Activated naive CD8-positive, alpha-beta T cell (primary cell): Measurements from ENCODE around the gene GAPT.
A peak's percentile ranks its signal among the peaks of the same experiment; 100 is the strongest.

Experiments used
- H3K27ac Mint-ChIP-seq: one replicate; pipeline ENCODE4 v1.8.0; 2021; ENCODE audit warnings: mixed read lengths
- H3K27me3 Mint-ChIP-seq: one replicate; pipeline ENCODE4 v1.8.0; 2021; ENCODE audit warnings: mixed read lengths
- H3K36me3 Mint-ChIP-seq: one replicate; pipeline ENCODE4 v1.8.0; 2021; ENCODE audit warnings: mixed read lengths
- H3K4me1 Mint-ChIP-seq: one replicate; pipeline ENCODE4 v1.8.0; 2021; ENCODE audit warnings: low read depth, mixed read lengths
- H3K4me3 Mint-ChIP-seq: one replicate; pipeline ENCODE4 v1.8.0; 2021; ENCODE audit warnings: mild to moderate bottlenecking, mixed read lengths
- H3K9me3 Mint-ChIP-seq: one replicate; pipeline ENCODE4 v1.8.0; 2021; ENCODE audit warnings: low read depth, mixed read lengths

The GAPT gene

DNA sequence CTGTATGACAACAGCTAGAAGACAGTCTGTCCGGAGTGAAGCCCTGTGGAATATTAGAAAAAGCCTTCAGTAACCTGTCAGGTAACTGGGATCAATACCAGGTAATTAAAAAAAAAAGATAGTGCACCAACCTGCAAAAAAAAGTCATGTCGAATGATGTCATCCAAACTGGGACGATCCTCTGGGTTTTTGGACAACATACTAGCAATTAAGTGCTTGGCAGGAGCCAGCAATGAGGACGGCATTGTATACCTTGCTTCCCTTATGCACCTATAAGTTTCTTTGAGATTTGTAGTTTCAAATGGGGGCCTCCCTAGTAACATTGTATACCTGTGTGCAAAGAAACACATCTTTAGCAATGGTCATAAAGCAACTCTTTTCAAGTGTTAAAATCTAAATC is 34.2 kb upstream of the GAPT start:
- Mint-ChIP-seq H3K27ac (no peak overlapping the region), H3K4me3 (no peak overlapping the region), H3K27me3 (peaks cover 6% of the 10 kb centered on the region), H3K4me1 (peaks cover 13% of the 10 kb centered on the region), H3K9me3 (no peaks in the 10 kb centered on the region), H3K36me3 (peaks cover 10% of the 10 kb centered on the region)

DNA sequence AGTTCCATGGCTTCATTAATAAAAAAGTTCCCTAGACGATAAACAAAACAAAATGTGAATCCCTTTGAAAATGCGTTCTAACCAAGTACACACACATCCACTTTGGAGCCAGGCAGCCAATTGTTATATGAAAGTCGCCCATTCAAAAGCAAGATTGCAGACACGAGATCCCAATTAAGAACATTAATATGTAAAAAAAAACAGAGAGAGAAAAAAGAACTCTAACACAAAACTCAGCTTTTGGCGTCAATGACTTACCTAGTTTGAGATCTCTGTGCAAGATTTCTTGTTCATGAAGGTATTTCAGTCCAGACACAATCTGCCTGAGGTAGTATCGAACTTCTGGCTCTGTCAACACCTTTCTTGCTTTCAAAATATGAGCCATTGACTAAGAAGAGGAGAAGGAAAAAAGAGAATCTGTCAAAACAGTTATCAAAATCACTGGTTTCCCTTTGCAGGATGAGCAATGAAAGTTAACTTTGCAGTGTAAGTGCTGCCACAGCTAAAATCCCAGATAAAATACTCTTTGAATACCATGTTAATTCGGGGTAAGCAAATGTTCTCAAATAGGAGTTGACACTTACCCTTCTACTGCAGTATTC is 33.0 kb upstream of the GAPT start:
- peaks cover 6% of the 10 kb centered on the region for H3K27me3 Mint-ChIP-seq
- H3K27ac Mint-ChIP-seq, result no peak overlapping the region
- H3K4me1 Mint-ChIP-seq, result peaks cover 13% of the 10 kb centered on the region
- peak overlapping the region; percentile 8 for H3K4me3 Mint-ChIP-seq
- H3K36me3 Mint-ChIP-seq, result peaks cover 10% of the 10 kb centered on the region
- H3K9me3 Mint-ChIP-seq, result no peaks in the 10 kb centered on the region

DNA sequence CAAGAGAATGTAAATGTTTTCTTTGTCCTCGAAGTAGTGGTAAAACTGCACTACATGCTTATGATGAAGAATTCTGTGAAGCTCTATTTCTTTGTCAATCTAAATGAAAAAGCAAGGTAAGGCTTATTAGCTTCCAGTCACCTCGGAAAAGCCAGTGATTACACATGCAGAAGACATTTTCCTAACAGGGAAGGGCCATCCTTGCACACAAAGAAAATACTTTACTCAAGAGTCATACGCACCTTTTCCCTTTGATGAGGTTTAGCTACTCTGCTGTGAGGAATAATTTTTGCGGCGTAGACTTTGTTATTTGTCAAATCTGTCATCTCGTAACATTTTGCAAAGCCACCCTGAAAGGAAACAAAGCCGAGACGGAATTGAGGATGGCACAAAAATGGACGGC is 32.5 kb upstream of the GAPT start:
- no peak overlapping the region for H3K27ac Mint-ChIP-seq
- peaks cover 13% of the 10 kb centered on the region for H3K4me1 Mint-ChIP-seq
- peaks cover 10% of the 10 kb centered on the region for H3K36me3 Mint-ChIP-seq
- no peaks in the 10 kb centered on the region for H3K9me3 Mint-ChIP-seq
- H3K27me3 Mint-ChIP-seq, result peaks cover 6% of the 10 kb centered on the region
- peak overlapping the region; percentile 85 for H3K4me3 Mint-ChIP-seq

DNA sequence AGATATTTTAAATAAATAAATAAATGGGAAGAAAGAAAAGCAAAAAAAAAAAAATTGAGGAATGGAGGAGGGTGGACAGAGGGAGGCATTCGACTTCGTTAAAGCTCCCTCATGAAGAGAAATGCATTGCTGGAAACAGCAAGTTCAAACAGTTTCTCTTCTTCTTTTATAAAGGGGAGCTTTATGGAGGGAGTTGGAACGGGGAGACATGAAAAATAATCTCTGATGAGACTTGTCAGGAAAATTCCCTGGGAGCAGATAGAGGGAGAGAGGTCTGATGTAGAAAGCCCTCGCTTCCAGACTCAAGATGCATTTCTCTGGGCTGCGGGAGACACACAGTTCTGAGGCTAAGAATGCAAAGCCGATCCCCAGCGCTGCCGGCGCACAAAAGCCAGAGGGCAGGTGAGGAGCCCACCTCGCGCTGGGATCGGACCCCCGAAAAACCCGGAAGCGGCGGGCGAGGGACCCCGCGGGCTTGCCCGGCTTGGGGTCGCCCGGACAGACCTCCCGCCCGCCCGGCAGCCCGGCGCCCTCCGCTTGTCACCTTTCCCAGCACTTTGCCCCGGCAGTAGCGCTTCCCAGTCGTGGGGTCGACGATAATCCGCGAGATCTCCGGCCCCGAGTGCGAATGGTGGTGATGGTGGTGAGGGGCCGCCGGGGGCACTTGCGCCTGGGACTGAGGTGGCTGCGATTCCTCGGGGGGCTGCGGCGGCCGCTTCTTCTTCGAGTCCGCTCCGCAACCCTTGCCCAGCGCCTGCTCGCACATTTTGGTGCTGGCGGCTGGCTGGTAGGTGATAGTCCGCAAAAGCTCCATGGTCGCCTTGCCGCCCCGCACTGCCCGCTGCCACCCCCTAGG is 31.9 kb upstream of the GAPT start:
- Mint-ChIP-seq H3K9me3 (no peaks in the 10 kb centered on the region), H3K36me3 (peaks cover 10% of the 10 kb centered on the region), H3K27ac (no peak overlapping the region), H3K4me3 (peak overlapping the region; percentile 85), H3K4me1 (peaks cover 13% of the 10 kb centered on the region), H3K27me3 (peaks cover 6% of the 10 kb centered on the region)

DNA sequence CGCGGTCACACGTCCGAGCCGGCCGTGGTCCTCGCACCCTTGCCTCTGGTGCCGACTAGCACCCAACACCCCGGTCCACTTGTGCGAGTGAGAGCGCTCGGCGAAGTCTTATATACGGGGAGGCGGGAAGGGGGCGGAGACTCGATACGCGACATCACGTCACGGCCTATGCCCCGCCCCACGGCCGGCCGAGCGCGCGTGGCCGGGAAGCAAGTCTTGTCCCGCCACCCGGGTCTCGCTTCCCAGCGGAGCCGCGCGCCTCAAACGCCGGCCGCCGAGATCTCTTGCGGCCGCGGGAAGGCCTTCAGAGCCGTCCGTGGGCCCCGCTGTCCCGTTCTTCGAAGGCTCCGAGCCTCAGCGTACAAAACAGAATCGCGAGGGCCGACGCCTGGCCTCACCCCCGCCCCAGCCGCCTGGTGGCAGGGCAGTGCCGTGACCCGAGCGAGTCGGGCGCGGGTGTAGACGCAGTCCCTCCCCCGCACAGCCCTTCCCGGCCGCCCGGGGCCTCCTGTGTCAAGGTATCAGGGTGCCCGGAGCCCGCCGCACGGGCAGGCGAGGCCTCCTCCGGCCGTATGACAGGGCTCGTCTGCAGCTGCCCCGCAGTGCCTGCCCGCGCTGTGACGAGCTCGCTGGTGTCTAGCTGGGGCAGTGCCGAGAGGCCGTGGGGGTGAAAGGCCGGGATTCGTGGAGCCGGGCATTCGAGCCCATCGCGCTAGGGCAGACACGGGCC is 31.1 kb upstream of the GAPT start, which contains the start of gene PLK2:
PLK2 (minus strand) TSS at position 85 of the 730 bp plus-strand sequence. CDS start 127 bp downstream, outside the sequence.
- H3K4me1 Mint-ChIP-seq, result peaks cover 13% of the 10 kb centered on the region

DNA sequence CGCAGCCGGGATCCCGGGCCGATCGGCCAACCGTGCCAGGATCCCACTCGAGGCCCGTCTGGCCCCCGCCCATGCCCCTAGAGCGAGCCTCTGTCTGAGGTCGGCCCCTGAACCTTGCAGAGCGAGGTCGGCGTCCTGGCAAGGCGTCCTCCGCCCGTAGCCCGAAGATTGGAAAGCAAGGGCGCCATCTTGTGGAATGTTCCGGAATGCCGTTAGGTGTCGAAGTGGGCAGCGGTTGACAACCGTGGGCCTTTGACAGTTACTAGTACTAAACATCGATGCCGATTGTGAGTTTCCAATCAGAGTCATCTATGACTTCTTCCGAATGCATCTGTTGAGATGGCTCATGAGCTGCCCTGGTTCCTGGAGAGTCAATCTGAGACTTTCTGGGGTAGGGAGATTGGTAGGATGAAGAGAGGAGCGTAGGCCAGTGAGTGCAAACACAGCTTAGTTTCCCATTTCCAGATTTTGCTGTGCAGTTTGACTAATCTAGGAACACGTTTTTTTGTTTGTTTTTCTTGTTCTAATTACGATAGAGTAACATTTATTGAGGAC is 30.4 kb upstream of the GAPT start:
- Mint-ChIP-seq H3K36me3 (peaks cover 4% of the 10 kb centered on the region), H3K4me1 (peaks cover 13% of the 10 kb centered on the region), H3K27me3 (peaks cover 6% of the 10 kb centered on the region), H3K27ac (no peak overlapping the region), H3K9me3 (no peaks in the 10 kb centered on the region), H3K4me3 (peak overlapping the region; percentile 77)

More for the DNA sequence above, 31.1 kb upstream of the GAPT start, which contains the start of gene PLK2:
- Mint-ChIP-seq H3K27me3 (peaks cover 6% of the 10 kb centered on the region), H3K9me3 (no peaks in the 10 kb centered on the region), H3K27ac (no peak within 1 kb of the TSS), H3K36me3 (peaks cover 5% of the 10 kb centered on the region), H3K4me3 (peak within 1 kb of the TSS; percentile 85)

DNA sequence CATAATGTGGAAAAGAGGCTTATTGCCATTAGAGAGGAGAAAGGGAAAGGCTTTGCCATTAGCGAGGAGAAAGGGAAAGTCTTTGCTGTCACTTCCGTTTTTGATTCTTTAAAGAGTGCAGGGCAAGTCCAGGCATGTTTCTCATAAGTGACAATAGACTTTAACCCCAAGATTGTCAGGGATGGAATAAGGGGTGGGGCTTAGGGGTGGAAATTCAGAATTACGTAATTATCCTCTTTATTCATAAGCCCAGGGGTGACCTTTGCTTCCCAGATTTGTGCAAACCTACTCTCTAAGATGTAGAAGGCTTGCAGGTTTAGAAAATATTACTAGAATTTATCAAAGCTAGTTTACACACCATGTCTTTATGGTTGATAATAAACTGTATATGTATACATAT is 29.1 kb upstream of the GAPT start:
- no peak overlapping the region for H3K4me3 Mint-ChIP-seq
- peaks cover 6% of the 10 kb centered on the region for H3K27me3 Mint-ChIP-seq
- H3K4me1 Mint-ChIP-seq, result peaks cover 13% of the 10 kb centered on the region
- H3K9me3 Mint-ChIP-seq, result no peaks in the 10 kb centered on the region
- peaks cover 2% of the 10 kb centered on the region for H3K36me3 Mint-ChIP-seq
- no peak overlapping the region for H3K27ac Mint-ChIP-seq

DNA sequence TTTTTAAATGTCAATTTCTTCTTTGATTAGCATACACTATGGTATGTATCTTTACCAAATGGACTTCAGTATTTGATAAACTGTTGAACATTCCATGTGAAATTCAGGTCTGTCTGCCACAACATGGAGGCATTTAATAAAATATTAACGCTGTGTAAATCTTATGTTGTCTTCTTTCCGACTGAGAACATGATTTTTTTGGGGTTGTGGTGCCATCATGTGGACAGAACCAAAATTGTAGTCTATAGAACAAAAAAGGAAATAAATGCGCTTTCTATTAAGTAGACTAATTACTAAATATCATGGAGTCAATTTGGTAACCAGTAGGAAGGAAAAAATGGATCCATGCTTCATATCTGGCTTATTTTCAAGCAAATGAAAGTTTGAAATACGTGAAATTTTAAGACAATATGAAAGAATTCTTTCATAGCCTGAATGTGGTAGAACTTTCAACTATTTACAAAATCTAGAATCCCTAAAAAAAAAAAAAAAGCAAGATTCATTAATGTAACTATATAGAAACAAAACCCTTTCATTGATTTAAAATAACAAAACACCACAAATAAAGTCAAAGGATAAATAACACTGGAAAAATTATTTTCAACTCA is 28.5 kb upstream of the GAPT start:
- no peaks in the 10 kb centered on the region for H3K36me3 Mint-ChIP-seq
- H3K4me1 Mint-ChIP-seq, result peaks cover 13% of the 10 kb centered on the region
- no peak overlapping the region for H3K4me3 Mint-ChIP-seq
- H3K27me3 Mint-ChIP-seq, result peaks cover 6% of the 10 kb centered on the region
- H3K9me3 Mint-ChIP-seq, result no peaks in the 10 kb centered on the region
- no peak overlapping the region for H3K27ac Mint-ChIP-seq

DNA sequence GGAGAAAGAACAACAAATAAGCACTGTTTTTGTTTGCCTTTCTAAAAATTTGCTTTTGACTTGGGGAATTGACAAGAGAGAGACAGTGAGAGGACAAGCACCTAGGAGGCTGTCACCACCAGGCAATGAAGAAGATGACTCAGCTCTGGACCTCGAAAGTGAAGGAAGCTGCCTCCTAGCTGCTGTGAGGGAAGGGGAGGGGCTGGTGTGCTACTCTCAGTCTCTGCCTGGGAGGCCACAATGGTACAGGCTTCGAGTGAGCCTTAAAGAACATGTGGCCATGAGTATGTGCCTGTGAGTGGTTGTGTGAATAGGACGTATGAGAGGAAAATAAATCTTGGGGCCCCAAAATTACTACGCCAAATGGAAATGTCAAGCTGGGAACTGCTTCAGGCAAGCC is 24.3 kb upstream of the GAPT start:
- Mint-ChIP-seq H3K27me3 (no peaks in the 10 kb centered on the region), H3K4me3 (no peak overlapping the region), H3K4me1 (no peaks in the 10 kb centered on the region), H3K27ac (no peak overlapping the region), H3K36me3 (no peaks in the 10 kb centered on the region), H3K9me3 (no peaks in the 10 kb centered on the region)

DNA sequence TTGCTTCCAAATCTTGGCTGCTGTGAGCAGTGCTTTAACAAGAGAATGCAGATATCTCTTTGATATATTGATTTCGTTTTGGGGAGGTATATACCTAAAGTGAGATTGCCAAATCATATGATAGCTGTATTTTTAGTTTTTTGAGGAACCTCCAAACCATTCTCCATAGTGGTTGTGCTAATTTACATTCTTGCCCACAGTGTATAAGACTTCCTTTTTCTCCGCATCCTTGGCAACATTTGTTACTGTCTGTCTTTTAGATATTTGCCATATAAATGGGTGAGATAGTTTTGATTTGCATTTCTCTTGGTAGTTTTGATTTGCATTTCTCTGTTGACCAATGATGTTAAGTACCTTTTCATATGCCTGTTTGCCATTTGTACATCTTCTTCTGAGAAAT is 21.3 kb upstream of the GAPT start:
- Mint-ChIP-seq H3K27ac (no peak overlapping the region), H3K9me3 (no peaks in the 10 kb centered on the region), H3K36me3 (peaks cover 2% of the 10 kb centered on the region), H3K4me1 (no peaks in the 10 kb centered on the region), H3K27me3 (peaks cover 2% of the 10 kb centered on the region), H3K4me3 (no peak overlapping the region)

DNA sequence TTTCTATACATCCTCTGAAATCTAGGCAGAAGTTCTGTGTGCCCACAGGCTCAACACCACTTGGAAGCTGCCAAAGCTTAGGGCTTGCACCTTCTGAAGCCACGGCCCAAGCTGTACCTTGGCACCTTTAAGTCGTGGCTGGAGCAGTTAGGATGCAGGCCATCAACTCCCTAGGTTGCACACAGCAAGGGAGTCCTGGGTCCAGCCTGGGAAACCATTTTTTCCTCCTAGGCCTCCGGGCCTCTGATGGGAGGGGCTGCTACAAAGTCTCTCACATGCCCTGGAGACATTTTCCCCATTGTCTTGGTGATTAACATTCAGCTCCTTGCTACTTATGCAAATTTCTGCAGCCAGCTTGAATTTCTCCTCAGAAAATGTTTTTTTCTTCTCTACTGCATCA is 15.8 kb upstream of the GAPT start:
- H3K27me3 Mint-ChIP-seq, result peaks cover 7% of the 10 kb centered on the region
- H3K36me3 Mint-ChIP-seq, result peaks cover 5% of the 10 kb centered on the region
- H3K9me3 Mint-ChIP-seq, result no peaks in the 10 kb centered on the region
- no peaks in the 10 kb centered on the region for H3K4me1 Mint-ChIP-seq
- no peak overlapping the region for H3K4me3 Mint-ChIP-seq
- no peak overlapping the region for H3K27ac Mint-ChIP-seq

DNA sequence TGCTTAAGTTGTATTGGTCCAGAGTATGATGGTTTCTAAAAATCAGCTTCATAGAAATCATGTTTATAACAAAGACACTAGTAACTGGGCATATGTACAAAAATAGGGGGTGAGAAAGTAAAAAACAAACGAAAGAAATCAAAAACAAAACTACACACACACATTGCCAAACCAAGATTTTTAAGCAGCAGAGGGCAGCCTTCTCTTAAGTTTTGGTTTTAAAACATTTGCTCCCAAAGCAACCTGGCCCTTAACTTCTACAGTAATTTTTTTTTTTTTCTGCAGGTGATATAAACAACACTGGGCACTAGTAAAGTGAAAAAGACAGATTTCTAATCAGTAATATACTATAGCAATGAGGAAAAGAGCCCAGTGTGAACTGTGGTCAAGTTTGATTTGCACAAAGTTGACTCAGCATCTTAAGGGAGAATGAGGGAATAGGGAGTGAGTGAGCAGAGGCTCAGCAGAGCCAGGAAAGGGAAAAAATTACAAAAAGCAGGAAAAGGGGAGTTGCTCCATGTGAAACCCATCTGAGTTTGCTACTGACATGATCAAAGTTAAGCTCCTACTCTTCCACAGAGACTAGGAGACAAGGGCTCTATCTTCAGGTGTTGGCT is 13.4 kb upstream of the GAPT start:
- H3K9me3 Mint-ChIP-seq, result no peaks in the 10 kb centered on the region
- peaks cover 6% of the 10 kb centered on the region for H3K27me3 Mint-ChIP-seq
- no peak overlapping the region for H3K27ac Mint-ChIP-seq
- no peaks in the 10 kb centered on the region for H3K4me1 Mint-ChIP-seq
- no peak overlapping the region for H3K4me3 Mint-ChIP-seq
- peaks cover 5% of the 10 kb centered on the region for H3K36me3 Mint-ChIP-seq

DNA sequence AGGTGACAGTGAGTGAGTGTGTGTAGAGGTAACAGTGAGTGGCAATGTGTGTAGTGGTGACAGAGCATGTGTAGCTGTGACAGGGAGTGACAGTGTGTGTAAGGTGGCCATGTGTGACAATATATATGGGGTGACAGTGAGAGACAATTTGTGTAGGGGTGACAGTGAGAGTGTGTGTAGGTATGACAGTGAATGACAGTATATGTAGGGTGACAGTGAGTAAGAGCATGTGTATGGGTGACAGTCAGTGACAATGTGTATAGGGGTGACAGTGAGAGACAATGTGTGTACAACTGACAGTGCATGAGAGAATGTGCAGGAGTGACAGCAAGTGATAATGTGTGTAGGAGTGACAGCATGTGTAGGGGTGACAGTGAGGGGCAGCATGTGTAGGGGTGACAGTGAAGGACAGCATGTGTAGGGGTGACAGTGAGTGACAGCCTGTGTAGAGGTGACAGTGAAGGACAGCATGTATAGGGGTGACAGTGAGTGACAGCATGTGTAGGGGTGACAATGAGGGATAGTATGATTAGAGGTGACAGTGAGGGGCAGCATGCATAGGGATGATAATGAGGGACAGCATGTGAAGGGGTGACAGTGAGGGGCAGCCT is 10.1 kb upstream of the GAPT start:
- no peaks in the 10 kb centered on the region for H3K36me3 Mint-ChIP-seq
- H3K27ac Mint-ChIP-seq, result no peak overlapping the region
- H3K4me3 Mint-ChIP-seq, result no peak overlapping the region
- peaks cover 1% of the 10 kb centered on the region for H3K27me3 Mint-ChIP-seq
- no peaks in the 10 kb centered on the region for H3K4me1 Mint-ChIP-seq
- no peaks in the 10 kb centered on the region for H3K9me3 Mint-ChIP-seq

DNA sequence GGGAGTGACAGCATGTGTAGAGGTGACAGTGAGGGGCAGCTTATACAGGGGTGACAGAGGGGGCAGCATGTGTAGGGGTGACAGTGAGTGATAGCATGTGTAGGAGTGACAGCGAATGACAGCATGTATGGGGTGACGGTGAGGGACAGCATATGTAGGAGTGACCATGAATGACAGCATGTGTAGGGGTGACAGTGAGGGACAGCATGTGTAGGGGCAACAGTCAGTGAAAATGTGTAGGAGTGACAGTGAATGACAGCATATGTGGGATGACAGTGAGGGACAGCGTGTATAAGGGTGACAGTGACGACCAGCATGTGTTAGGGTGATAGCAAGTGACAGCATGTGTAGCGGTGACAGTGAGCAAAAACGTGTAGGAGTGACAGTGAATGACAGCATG is 9.4 kb upstream of the GAPT start:
- H3K27ac Mint-ChIP-seq, result no peak overlapping the region
- no peak overlapping the region for H3K4me3 Mint-ChIP-seq
- H3K4me1 Mint-ChIP-seq, result no peaks in the 10 kb centered on the region
- H3K27me3 Mint-ChIP-seq, result peaks cover 1% of the 10 kb centered on the region
- H3K36me3 Mint-ChIP-seq, result no peaks in the 10 kb centered on the region
- no peaks in the 10 kb centered on the region for H3K9me3 Mint-ChIP-seq
